HG03039 (cell line): ENCODE measurements around the gene PLEKHF1.
"Not testable (repeated sequence)": the region's sequence is repeated elsewhere in the genome, so short reads cannot be mapped to it uniquely, and the experiment has no call there.

Experiments
- ATAC-seq: cut with Tn5 transposase; IDR thresholded peaks from one replicate; pipeline ENCODE4 v1.9.1; 2021; ENCODE audit warnings: mild to moderate bottlenecking, moderate library complexity; ENCODE audit not compliant: unreplicated experiment

The PLEKHF1 gene

DNA sequence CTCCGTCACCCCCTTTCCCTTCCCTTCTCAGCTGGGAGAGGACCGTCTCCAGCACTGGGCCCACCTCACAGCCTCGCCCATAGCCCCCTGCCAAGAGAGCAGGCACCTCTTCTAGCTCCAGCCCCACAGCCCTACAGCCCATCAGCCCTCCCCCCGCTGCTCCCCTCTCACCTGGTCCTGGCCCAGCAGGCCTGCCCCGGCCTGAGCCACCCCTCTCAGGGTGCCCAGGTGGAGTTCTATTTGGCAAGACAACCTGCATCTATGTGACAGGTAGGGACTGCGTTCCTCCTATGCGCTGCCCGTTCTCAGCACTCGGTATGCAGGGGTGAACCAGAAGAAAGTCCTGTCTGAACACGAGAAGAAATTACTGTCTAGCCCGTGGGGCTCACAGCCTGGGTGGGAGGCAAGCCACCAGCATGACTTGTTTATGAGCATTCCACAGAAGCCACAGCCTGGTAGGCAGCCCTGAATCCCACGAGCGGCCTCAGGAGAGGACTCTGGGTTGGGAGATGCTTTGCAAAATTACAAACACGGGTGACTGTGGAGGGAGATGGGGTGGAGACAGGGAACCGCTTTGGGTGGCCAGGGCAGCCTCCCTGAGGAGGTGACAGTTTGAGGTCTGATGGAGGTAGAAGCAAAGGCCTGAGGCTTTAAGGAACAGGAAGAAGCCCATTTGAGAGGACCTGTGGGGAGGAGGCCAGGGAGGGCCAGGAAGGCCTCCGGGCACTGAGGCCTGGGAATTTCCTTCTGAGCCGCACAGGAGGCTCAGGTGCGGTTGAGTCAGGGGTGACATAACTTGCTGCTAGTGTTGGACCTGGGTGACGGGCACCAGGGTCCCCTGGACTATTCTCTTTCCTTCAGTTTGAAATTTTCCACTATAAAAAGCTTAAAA is 1.2 kb upstream of the PLEKHF1 start:
- no peak for ATAC-seq

DNA sequence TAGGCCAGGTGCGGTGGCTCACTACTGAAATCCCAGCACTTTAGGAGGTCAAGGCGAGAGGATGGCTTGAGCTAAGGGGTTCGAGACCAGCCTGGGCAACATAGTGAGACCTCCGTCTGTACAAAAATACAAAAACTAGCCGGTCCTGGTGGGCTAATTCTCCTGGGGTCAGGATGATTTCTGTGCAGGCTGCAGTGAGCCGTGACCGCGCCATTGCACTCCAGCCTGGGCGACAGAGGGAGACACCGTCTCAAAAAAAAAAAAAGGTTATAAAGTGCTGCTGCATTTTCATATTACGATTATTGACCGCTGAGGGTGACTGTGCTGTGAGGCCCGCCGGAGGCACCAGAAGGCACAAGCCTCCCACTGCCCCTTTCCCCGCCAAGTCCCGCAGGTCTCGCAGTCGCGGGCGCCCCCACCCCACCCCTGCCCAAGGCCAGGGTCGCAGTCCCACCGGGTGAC is 477 bp upstream of the PLEKHF1 start:
- no peak for ATAC-seq

DNA sequence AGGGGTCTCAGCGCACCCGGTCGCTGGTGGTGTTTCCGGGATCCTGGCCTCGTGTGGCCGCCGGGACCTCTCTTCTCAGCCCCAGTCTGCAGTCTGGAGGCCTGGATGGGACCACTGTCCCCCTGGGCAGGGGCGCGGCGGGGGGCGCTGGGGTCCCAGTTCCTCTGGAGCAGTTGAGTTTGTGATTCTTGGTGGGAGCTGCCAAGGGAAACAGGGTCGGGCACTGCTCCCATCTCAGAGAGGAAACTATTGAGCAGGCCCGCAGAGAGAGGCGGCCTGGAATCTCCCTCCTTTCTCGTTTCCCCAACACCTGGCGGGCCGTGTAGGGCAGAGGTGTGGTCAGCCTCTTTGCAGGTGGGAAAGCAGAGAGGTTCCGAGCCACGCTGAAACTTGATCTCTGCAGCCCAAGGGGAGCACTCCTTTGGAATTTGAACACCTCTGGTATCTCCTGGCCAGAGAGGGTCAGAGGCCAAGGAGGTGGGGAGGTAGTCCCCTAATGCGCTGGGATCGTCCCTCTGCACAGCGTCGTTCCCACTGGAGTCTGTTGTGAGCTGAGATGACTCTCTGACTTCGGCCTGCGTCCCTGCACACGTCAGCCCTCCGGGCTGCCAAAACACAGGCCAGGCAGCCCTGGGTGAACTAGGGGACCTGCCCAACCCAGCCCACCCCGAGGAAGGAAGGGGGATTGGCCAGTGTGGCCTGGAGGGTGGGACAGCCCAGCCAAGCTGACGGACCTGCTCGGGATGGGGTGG is 741 bp downstream of the PLEKHF1 start:
- no peak for ATAC-seq

DNA sequence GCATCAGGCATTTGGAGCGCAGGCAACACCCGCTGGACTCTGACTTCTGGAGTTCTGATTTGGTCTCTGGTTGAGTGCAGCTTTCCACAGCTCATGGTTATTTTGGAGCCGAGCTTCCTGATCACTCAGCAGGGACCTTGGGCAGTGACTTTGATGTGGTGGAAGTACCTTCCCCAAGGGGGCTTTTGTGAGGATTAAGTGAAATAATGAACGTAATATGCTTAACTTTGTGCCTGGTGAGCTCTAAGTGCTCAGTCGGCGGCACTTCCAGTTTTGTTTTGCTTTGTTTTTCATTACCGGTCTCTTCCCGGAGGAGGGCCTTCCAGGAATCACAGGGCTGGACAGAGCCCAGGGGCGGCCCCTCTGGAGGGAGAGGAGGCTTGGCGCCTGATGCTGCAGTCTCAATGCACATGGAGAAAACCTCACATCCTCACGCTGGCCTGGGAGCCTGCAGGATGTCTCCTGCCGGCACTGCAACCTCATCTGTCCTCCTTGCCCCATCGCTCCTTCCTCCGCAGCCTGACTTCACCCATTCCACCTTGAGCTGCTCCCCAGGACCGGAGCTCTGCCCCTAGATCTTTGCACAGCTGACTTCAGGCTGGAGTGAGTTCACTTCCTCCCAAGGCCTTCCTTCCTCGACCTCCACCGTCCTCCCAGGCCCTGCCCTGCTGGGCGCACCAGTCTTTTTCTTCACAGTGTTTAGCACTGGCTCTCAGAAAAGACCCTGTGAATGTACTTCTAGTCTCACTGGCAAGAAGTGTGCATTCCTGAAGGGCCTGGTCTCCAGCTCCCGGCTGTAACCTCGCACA is 1.5 kb downstream of the PLEKHF1 start:
- no peak for ATAC-seq

DNA sequence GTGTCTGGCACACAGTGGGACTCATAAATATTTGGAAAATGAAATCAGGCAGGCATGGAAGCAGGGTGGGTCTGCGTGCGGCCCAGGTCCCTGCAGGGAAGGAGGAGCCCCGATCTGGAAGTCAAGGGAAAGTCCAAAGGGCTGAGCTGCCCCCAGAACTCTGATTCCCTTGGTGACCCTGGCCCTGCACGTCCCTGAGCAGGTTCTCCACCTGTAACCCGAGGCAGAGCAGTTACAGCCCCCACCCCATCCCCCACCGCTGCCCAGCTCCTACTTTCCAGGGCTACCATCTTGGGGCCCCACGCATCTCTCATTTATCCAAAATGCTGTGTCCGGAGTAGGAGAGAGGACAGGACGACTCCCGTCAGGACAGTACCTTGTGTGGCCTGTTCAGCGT is 2.1 kb downstream of the PLEKHF1 start:
- ATAC-seq: no peak

DNA sequence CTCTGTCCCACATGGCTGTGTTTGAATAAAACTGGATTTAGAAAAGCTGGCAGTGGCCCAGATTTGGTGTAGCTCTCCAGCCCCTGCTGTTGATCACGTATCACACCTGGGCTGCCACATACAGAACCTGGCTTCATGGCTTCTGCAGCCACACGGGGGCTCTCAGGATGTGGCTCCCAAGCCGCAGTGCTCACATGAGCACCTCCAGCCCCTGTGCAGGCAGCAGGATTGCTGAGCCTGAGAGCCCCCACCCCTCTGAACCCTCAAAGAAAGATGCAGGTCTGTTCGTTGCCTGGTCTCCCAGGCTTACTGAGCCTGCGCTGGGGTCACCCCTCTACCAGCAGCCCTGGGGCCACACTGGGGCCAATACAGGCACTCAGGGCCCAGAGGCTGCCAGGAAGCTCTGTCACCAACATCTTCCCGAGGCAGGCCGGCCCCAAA is 2.7 kb downstream of the PLEKHF1 start:
- ATAC-seq: no peak

DNA sequence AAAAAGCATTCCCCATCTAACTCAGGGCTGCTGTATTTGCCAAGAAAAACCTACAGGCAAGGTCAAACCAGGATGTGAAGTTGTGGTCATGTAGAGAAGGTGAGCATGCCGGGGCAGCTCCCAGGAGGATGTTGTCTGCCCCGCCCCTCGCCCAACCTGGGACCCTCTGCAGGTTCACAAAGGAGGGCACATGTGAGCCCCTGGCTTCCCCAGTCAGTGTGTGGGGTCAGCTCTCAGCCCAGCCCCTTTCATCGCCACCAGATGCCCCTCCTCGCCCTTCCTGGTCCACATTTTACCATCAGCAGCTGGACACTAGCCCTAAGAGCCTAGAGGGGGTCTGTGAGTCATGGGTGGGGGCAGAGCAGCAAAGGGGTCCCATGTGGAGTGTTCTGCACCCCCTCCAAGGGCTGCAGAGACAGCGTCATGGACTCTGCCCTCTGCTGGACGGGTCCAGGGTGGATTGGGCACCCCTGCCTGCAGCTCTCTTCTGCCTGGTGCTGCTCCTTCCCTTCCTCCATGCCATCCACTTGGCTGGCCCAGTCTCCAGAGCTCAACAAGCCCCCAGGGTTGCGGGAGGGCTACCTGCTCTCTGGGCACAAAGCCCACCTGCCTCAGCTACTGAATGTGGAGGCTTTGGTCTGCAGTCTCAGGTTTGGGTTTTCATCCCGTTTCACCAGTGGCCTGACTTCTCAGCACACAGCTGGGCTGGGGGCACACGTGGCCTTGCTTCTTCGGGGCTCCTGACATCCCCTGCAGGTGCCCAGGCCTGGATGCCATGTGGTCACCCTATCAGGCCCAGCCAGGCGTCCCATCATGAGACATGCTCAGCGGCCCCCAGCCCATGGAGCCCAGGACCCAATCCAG is 3.7 kb downstream of the PLEKHF1 start:
- ATAC-seq: no peak

DNA sequence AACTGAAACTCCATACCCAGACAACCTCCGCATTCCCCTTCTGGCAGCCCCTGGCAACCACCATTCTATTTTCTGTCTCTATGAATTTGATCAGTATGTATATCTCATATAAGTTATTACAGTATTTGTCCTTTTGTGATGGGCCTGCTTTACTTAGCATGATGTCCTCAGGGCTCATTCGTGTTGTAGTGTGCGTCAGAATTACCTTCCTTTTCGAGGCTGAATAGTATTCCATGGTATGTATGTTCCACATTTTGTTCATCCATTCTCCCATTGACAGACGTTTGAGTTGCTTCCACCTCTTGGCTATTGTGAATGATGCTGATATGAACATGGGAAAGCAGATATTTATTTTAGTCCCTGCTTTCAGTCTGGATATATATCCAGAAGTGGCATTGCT is 5.0 kb downstream of the PLEKHF1 start:
- ATAC-seq: no peak

DNA sequence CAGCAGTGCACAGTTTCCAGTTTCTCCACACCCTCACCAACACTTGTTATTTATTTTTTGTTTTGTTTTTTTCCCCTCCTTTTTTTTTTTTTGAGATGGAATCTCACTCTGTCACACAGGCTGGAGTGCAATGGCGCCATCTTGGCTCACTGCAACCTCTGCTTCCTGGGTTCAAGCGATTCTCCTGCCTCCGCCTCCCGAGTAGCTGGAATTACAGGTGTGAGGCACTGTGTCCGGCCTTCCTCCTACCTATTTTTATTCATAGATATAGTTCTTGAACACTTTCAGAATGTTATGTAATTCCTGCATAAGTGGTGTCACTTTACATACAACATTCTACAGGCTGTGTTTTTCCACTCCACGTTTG is 5.7 kb downstream of the PLEKHF1 start:
- not testable (repeated sequence) for ATAC-seq

DNA sequence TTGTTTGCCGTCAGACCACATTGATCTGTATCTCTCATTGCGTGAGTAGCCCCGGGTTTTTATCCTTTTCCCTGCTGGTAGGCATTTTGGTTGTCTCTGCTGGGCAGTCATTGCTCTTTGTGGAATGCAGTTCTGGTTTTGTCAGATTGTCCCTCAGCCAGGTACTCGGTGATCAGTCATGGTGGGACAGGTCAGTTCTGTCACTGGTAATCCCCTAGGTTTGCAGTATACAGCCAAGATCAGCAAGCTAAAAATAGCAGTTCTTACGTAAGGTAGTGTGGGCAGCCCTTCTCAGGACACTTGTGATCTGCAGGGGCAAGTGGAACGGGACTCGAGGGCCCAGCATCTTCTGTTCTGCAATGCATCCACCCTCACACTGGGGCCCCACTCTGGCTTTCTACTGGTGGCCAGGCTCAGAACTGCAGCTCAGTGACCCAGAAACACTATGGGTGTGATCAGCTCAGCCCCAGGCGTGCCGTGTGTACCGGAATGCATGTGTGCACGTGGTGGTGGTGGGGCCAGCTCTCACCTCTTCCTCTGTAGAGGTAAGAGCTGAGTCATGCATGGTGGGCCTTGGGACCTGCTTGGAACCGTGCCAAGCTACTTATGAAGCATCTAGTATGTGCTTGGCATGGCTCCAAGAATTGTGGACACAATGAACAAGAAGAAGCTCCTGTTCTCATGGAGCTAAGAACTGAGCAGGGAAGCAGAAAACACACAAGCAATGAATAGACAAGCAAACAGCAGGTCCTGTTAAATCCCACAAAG is 6.3 kb downstream of the PLEKHF1 start:
- ATAC-seq: peak; percentile 70

DNA sequence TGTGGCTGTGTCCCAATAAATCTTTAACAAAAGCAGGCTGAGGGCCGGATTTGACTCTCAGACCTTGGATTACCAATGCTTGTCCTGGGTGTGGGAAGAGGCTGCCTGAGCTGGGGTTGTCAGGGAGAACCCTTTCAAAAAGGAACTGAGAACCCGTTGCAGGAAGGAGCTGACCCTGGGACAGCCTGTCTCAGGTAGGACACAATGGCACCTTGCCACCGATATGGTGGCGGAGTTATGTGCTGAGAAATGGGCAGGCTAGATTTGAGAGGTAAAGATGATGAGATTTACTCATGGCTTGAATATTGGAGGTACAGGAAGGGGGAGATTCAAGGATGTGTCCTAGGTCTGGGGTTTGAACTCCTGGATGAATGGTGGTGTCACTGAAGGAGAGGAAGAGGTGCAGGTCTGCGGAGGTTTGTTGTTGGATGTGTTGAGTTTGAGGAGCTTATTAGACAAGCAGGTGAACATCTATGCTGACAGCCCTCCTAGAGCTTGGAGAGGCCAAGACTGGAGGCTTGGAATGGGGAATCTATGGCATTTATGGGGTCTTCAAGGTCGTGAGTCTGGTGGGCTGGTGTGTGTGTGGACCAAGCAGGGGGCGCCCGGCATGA is 7.2 kb downstream of the PLEKHF1 start:
- ATAC-seq: no peak

DNA sequence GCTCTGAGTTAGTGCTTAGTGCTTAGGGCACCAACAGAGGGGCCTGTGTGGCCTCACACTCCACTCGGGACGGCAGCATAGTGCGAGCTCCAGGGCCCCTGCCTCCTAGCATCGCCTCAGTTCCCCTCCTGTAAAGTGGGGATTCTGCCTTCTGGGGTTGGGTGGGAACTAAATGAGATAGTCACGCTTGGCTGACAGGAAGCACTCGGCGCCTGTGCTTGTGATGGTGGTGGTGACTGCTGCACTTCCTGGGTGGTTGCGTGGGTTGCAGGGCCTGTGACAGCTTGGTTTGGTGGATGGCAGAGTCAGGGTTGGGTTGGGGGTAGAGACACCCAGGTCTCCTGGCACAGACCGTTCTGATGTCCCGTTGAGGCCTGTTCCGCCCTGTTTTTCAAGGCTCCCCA is 7.7 kb downstream of the PLEKHF1 start:
- no peak for ATAC-seq

DNA sequence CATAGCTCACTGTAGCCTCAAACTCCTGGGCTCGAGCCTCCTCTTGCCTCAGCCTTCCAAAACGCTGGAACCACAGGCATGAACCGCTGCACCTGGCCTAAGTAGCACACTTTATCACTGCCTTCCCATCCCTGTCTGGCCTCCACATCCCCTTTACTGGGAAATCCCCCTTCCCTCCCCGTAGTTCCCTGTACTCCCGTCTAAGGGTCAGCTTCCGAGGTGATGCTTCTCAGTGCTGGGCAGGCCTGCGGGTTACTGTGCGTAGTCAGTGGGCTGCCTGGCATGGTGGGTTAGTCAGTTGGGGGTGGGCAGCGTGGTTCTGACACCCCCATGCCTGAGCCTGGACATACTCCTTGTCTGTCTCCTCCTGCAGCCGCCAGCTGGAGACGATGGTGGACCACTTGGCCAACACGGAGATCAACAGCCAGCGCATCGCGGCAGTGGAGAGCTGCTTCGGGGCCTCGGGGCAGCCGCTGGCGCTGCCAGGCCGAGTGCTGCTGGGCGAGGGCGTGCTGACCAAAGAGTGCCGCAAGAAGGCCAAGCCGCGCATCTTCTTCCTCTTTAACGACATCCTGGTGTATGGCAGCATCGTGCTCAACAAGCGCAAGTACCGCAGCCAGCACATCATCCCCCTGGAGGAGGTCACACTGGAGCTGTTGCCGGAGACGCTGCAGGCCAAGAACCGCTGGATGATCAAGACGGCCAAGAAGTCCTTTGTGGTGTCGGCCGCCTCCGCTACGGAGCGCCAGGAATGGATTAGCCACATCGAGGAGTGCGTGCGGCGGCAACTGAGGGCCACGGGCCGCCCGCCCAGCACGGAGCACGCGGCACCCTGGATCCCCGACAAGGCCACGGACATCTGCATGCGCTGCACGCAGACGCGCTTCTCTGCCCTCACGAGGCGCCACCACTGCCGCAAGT is 8.4 kb downstream of the PLEKHF1 start:
- no peak for ATAC-seq

DNA sequence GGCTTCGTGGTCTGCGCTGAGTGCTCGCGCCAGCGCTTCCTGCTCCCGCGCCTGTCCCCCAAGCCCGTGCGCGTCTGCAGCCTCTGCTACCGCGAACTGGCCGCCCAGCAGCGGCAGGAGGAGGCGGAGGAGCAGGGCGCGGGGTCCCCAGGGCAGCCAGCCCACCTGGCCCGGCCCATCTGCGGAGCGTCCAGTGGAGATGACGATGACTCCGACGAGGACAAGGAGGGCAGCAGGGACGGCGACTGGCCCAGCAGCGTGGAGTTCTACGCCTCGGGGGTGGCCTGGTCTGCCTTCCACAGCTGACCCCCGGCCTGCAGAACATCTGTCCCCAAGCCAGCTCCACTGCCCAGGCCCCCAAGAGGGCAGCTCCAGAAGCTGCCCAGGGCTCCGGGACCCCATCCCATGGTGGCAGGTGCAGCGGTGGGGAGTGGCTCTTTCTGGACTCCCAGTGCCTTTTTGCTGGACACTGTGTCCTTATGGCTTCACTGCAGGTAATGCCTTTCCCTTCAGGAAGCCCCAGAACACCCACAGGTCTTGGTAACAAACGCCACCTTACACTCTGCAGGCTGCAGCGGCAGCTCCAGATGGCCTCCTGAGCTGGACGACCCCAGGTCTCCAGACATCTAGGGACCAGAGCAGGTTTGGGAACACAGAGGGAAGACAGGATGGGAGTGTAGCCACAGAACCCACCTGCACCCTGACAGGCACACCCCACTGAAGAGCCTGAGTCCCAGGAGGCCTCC is 9.3 kb downstream of the PLEKHF1 start:
- ATAC-seq: no peak

DNA sequence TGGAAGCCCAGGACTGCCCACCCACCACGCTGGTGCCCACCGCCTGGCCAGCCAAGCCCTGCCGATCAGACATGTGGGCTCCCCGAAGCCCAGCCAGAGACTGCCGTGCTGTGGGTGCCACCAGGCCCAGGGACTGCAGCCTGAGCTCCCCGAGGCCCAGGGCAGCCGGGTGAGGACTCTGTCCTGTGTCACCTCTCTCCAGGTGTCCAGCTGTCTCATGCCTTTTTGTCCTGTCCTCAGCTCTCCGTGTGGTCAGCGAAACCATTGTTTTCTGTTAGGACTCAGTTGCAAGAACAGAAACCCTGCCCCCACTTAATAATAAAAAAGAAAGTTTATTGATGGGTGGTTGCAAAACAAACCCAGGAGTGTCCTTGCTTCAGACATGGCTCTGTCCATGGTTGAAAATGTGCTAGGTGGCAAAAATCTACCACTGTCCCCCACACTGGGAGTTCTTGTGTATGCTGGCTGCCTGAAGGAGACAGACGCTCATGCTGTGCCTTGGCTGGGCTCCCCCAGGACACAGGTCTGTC is 9.9 kb downstream of the PLEKHF1 start:
- no peak for ATAC-seq

DNA sequence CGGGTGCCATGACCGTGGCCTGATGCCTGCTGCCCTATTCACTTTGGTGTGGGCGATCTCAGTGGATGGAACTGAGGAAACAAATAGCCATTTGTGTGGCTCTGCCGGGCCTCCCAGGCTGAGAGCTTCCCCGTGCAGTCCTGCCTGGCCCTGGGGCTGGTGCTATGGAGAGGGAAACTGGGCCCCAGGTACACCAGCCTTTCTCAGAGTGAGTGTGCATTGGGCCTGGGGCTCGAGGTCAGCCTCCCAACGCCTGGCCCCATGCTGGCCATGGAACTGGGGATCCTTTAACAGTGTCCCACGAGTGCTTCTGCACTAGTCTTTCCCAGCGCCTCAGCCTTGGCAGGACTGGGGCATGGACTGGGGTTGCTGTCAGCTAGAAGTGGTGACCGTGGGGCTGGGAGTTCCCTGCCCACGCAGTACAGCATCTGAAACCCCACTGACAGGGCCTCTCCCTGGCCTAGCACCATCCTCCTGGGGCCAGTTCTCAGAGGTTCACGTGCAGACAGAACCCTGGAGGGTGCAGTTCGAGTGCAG is 10.5 kb downstream of the PLEKHF1 start:
- ATAC-seq: no peak

DNA sequence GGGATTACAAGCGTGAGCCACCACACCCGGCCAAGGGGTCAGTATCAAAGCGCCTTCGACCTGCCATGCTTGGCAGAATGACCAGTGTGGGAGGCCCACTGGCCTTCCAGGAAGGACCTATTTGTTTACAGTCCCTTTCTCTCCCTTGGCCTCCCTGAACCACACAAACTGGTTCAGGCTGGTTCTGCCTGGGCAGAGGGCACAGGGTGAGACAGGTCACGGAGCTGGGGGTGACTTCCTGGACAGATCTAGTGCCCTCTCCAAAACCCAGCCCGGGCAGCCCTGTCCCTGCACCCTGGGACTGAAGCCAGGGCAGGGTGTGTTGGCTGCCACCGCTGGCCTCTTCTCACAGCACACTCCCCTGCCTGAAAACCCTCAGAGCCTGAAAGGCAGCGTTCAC is 11.3 kb downstream of the PLEKHF1 start:
- no peak for ATAC-seq
